ENCODE results near the gene ZBTB17. TPM values are rescaled to one million over a fixed set of nuclear protein-coding genes. Genes with fewer than 3 reads are reported as not detected.

Gene ZBTB17
- total and polyA plus RNA-seq, 10 of the 15 experiments (the other 5 are each of a cell fraction or from before 2014, with no cell fraction given): 0.87 to 59.4 (median 38.7) TPM

GRCh38 chr1:15949453-15950245 lies 26.3 kb downstream of the ZBTB17 start (continued):
- no peak for TF ChIP-seq NFYA (IDR thresholded peaks at IDR 0.05; ENCODE audit: borderline replicate concordance, low read depth, low read length)
- peak; percentile 54; the same call in 1 of the 2 replicates for TF ChIP-seq POLR2AphosphoS5 (IDR thresholded peaks at IDR 0.05; ENCODE audit: low read length)
- no peak for TF ChIP-seq MYB (IDR thresholded peaks at IDR 0.05; ENCODE audit: borderline replicate concordance, low read depth, low read length)
- TF ChIP-seq GABPA (IDR thresholded peaks at IDR 0.05; ENCODE audit: low read depth): no peak
- peak; percentile 70; the same call in 1 of the 2 replicates for TF ChIP-seq POLR2A (IDR thresholded peaks at IDR 0.05; ENCODE audit: low read depth, low read length)
- no peak for TF ChIP-seq IRF4 (IDR thresholded peaks at IDR 0.05; ENCODE audit: low read depth, low read length)
- TF ChIP-seq FOXK2 (IDR thresholded peaks at IDR 0.05): no peak

- Histone ChIP-seq H4K20me1 (ENCODE audit: control insufficient read depth, insufficient read depth) (no peaks in the 10 kb centered on the region; the same call in 1 of the 2 replicates), H3K79me2 (ENCODE audit: control insufficient read depth, insufficient read depth, low read length) (peaks cover 22% of the 10 kb centered on the region), H3K4me3 (peak overlapping the region; percentile 34; the same call in 1 of the 2 replicates), H3K27ac (ENCODE audit: control insufficient read depth, insufficient read depth) (peak overlapping the region; percentile 78), H3K27me3 (replicated peaks in 1 of 2; ENCODE audit: control insufficient read depth in 2 of 2, insufficient read depth in 2 of 2, low read length in 1 of 2) (no peaks in the 10 kb centered on the region), H3K9ac (ENCODE audit: control insufficient read depth, insufficient read depth, low read length) (peak overlapping the region; percentile 55), H3K4me2 (ENCODE audit: control insufficient read depth, insufficient read depth) (peak overlapping the region; percentile 73), H3K4me1 (ENCODE audit: control insufficient read depth, insufficient read depth, low read length) (peaks cover 40% of the 10 kb centered on the region), H3K36me3 (ENCODE audit: control insufficient read depth in 2 of 2, insufficient read depth in 2 of 2, low read length in 1 of 2) (peaks cover 6 to 48% of the 10 kb centered on the region in 2 experiments), H2AFZ (ENCODE audit: control insufficient read depth, low read depth, low read length) (no peak overlapping the region), H3K9me3 (replicated peaks; ENCODE audit: control insufficient read depth, insufficient read depth, low read length) (no peaks in the 10 kb centered on the region)
- peak; percentile 91 for FAIRE-seq
- no peak for DNase-seq (ENCODE audit: low read depth, low spot score)
- POLR2A ChIA-PET: interaction anchor here (0.7 to 4.4 kb wide), 8 partner anchors 10 to 115 kb away, joined by 3 to 47 read pairs (median 5); partner anchors contain the start of genes SPEN and ZBTB17
- BruUV-seq (replicated peaks): TSS peak; percentile 51
- RAD21 ChIA-PET (ENCODE audit: unreplicated experiment): interaction anchor here (0.6 to 5.0 kb wide), 12 partner anchors 9 to 133 kb away, joined by 3 to 34 read pairs (median 6); partner anchors contain the start of genes SPEN and ZBTB17
- in situ Hi-C loops (cut with MboI) (no loop called here), intact Hi-C loops (cut with micrococcal nuclease; ENCODE audit: unreplicated experiment) (loop anchor here (1.0 to 10.0 kb wide), 3 partner anchors 17 to 106 kb away; no protein-coding TSS in a partner anchor)
- peak; percentile 18 for ATAC-seq
- SMC1A ChIA-PET (ENCODE audit: uncharacterized antibody, unreplicated experiment): interaction anchor here (0.6 to 5.6 kb wide), 9 partner anchors 14 to 133 kb away, joined by 3 to 78 read pairs (median 5); partner anchors contain the start of gene ZBTB17
- WGBS (ENCODE audit: insufficient coverage, insufficient replicate concordance, low lambda C conversion rate, missing lambda C conversion rate): under 1% methylated on average over 15 of the region's 15 CpGs
- CTCF ChIA-PET: interaction anchor here (0.9 to 4.7 kb wide), 7 partner anchors 17 to 136 kb away, joined by 3 to 25 read pairs (median 4); partner anchors contain the start of gene ZBTB17
- no peak for TF ChIP-seq TCF7 (IDR thresholded peaks at IDR 0.05; ENCODE audit: borderline replicate concordance)
- TF ChIP-seq NFIC (IDR thresholded peaks at IDR 0.05; ENCODE audit: low read depth, low read length): peak; percentile 36
- no peak for TF ChIP-seq POLR2AphosphoS2 (IDR thresholded peaks at IDR 0.05; ENCODE audit: low read depth, low read length)
- TF ChIP-seq EP300 (IDR thresholded peaks at IDR 0.05; ENCODE audit: borderline replicate concordance in 1 of 2, control insufficient read depth in 1 of 2, low read depth in 2 of 2, low read length in 2 of 2): no peak
- no peak for TF ChIP-seq CUX1 (IDR thresholded peaks at IDR 0.05; ENCODE audit: insufficient replicate concordance, low read depth, low read length)
- no peak for TF ChIP-seq PBX3 (IDR thresholded peaks at IDR 0.05; ENCODE audit: insufficient replicate concordance, low read depth, low read length)
Measured at GRCh38 chr1:15948595-15949452, 27.1 kb downstream of the ZBTB17 start.
